CD4-positive, CD25-positive, alpha-beta regulatory T cell (primary cell): ENCODE measurements around the gene DDX28. TPM values are rescaled to one million over a fixed set of nuclear protein-coding genes. Genes with fewer than 3 reads are reported as not detected.
"Not testable (repeated sequence)": the region's sequence is repeated elsewhere in the genome, so short reads cannot be mapped to it uniquely, and the experiment has no call there.

Experiments used
- ATAC-seq, 2 donors: fragments of 150-1000 bp; cut with Tn5 transposase; one replicate each; pipeline ENCODE4 v1.10.0; 2021; ENCODE audit warnings: low read depth in 2 of 2, moderate number of reproducible peaks in 2 of 2, moderate library complexity in 1 of 2
- DNase-seq, 3 donors: peaks; one replicate each; pipeline versions ENCODE4 v3.0.0 to v3.0.0-alpha.2; 2012 to 2022; ENCODE audit warnings: mixed read lengths in 1 of 3
- H3K27ac ChIP-seq: one replicate; pipeline ENCODE4 v1.7.0; 2013; ENCODE audit warnings: mild to moderate bottlenecking, low read length; ENCODE audit not compliant: insufficient read depth, poor library complexity, severe bottlenecking
- H3K27me3 ChIP-seq: one replicate; pipeline ENCODE4 v1.7.0; 2013; ENCODE audit warnings: low read length; ENCODE audit not compliant: control insufficient read depth, insufficient read depth
- H3K36me3 ChIP-seq: one replicate; pipeline ENCODE4 v1.7.0; 2013; ENCODE audit warnings: mild to moderate bottlenecking, low read length, moderate library complexity; ENCODE audit not compliant: control insufficient read depth, insufficient read depth
- H3K4me1 ChIP-seq: 2 replicates; pipeline ENCODE4 v1.7.0; 2013; ENCODE audit warnings: mild to moderate bottlenecking, low read length; ENCODE audit not compliant: insufficient read depth, control insufficient read depth, poor library complexity, severe bottlenecking
- H3K4me3 ChIP-seq: one replicate; pipeline ENCODE4 v1.7.0; 2013; ENCODE audit warnings: low read depth, mild to moderate bottlenecking, low read length, moderate library complexity
- H3K9me3 ChIP-seq, 2 experiments: 1 replicate in 1 of 2; 2 replicates in 1 of 2; pipeline ENCODE4 v1.7.0; 2013; ENCODE audit warnings: low read length in 2 of 2, mild to moderate bottlenecking in 1 of 2, moderate library complexity in 1 of 2; ENCODE audit not compliant: control insufficient read depth in 2 of 2
- H3K27ac Mint-ChIP-seq, 3 donors: one replicate each; pipeline ENCODE4 v1.8.0; 2020 to 2022; ENCODE audit warnings: mild to moderate bottlenecking in 3 of 3, mixed read lengths in 3 of 3, moderate library complexity in 2 of 3
- H3K27me3 Mint-ChIP-seq: one replicate; pipeline ENCODE4 v1.8.0; 2022; ENCODE audit warnings: mild to moderate bottlenecking, mixed read lengths
- H3K36me3 Mint-ChIP-seq: one replicate; pipeline ENCODE4 v1.8.0; 2020; ENCODE audit warnings: mixed read lengths
- H3K4me1 Mint-ChIP-seq, 4 donors: one replicate each; pipeline ENCODE4 v1.8.0; 2020 to 2022; ENCODE audit warnings: mixed read lengths in 4 of 4, mild to moderate bottlenecking in 1 of 4
- H3K4me3 Mint-ChIP-seq, 4 donors: one replicate each; pipeline ENCODE4 v1.8.0; 2020 to 2022; ENCODE audit warnings: mild to moderate bottlenecking in 4 of 4, mixed read lengths in 4 of 4, moderate library complexity in 3 of 4
- H3K9me3 Mint-ChIP-seq, 7 donors: one replicate each; pipeline ENCODE4 v1.8.0; 2020 to 2022; ENCODE audit warnings: mixed read lengths in 7 of 7, mild to moderate bottlenecking in 3 of 7, moderate library complexity in 2 of 7
- polyA plus RNA-seq, 4 donors: library from polyadenylated mRNA; unstranded; fragments of 300-500 nt; fragmentation: Illumina TruSeq; gene quantifications; one replicate each; pipeline ENCODE4 v1.2.3, GENCODE V29; 2021
- total RNA-seq: library from RNA; stranded (reverse); gene quantifications from one replicate; pipeline ENCODE4 v1.2.3, GENCODE V29; 2022

DDX28 gene
- total and polyA plus RNA-seq, 5 donors from 2014 or later = 14.9 to 68.2 (median 60.7) TPM

DNA sequence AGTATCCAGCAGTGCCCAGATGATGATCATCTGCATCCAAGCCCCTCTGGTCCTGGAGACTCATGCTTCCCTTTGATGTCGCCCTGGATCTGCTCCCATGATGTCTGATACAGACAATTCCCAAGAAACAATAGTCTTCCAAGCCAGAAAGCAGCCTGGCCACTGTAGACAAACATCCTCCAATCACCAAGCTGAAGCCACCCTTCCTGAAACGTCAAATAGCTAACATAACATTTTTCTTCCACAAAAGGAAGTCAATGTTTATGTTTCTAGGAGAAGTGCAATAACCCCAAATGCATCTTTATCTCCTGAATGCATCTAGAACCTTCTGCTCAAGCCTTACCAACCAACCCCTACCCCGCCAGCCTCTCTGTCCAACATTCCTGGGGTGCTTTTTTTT is 22.6 kb downstream of the DDX28 start:
- H3K4me1 ChIP-seq = peaks cover 80% of the 10 kb centered on the region
- Mint-ChIP-seq H3K9me3 (no peaks in the 10 kb centered on the region), H3K27me3 (no peaks in the 10 kb centered on the region), H3K4me1 (peaks cover 16 to 80% (median 45%) of the 10 kb centered on the region in 4 donors), H3K4me3 (peak overlapping the region; percentile 83 to 96 (median 89)), H3K36me3 (peaks cover 11% of the 10 kb centered on the region), H3K27ac (peak overlapping the region; percentile 92 to 96 (median 95))
- H3K27me3 ChIP-seq = no peaks in the 10 kb centered on the region
- H3K4me3 ChIP-seq = peak overlapping the region; percentile 82
- ATAC-seq (no peak), DNase-seq (peak in 1 of 3 donors; percentile 21)
- no peaks in the 10 kb centered on the region for H3K36me3 ChIP-seq
- H3K9me3 ChIP-seq = no peaks in the 10 kb centered on the region
- peak overlapping the region; percentile 73 for H3K27ac ChIP-seq

DNA sequence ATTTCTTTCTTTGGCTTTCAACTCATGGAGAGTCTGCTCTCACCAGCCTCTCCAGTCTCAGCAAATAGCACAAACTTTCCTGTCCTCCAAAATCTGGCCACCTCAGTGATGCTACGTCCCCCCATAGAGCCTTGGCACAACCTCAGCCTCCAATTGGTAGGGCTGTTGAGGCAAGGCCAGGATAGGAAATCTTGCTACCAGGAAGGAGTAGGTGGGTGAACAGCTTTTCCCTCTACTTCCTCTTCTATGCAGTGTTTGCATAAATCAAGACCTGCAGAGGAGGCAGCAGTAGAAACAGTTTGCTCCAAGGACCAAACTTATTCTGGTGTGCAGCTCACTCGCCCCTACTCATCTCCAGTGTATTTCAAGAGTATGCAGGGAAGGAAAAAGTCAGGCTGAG is 23.0 kb downstream of the DDX28 start:
- Mint-ChIP-seq H3K4me1 (peaks cover 16 to 79% (median 46%) of the 10 kb centered on the region in 4 donors), H3K4me3 (peak overlapping the region; percentile 80 to 96 (median 89)), H3K27me3 (no peaks in the 10 kb centered on the region), H3K9me3 (no peaks in the 10 kb centered on the region), H3K36me3 (peaks cover 15% of the 10 kb centered on the region), H3K27ac (peak overlapping the region; percentile 92 to 96 (median 95))
- Histone ChIP-seq H3K27me3 (no peaks in the 10 kb centered on the region), H3K9me3 (no peaks in the 10 kb centered on the region), H3K4me1 (peaks cover 80% of the 10 kb centered on the region), H3K36me3 (no peaks in the 10 kb centered on the region), H3K4me3 (peak overlapping the region; percentile 82), H3K27ac (peak overlapping the region; percentile 73)
- ATAC-seq (no peak), DNase-seq (peak in 1 of 3 donors; percentile 36)

- ATAC-seq = peak; percentile 96 to 97
- peak within 1 kb of the TSS; percentile 82 for H3K4me3 ChIP-seq
- peak within 1 kb of the TSS; percentile 80 to 96 (median 89) for H3K4me3 Mint-ChIP-seq
- H3K36me3 Mint-ChIP-seq = peaks cover 15% of the 10 kb centered on the region
- not testable (repeated sequence) for H3K9me3 Mint-ChIP-seq, H3K27me3 ChIP-seq, H3K9me3 ChIP-seq, H3K27me3 Mint-ChIP-seq, H3K36me3 ChIP-seq
- peak within 1 kb of the TSS; percentile 73 for H3K27ac ChIP-seq
- DNase-seq = peak; percentile 12 to 85 (median 67)
- H3K4me1 ChIP-seq = peaks cover 74% of the 10 kb centered on the region
- H3K27ac Mint-ChIP-seq = peak within 1 kb of the TSS; percentile 92 to 96 (median 95)
- peaks cover 16 to 79% (median 48%) of the 10 kb centered on the region in 4 donors for H3K4me1 Mint-ChIP-seq
Observed at GRCh38 chr16:67998779-67999688, 24.0 kb downstream of the DDX28 start, which contains the start of gene DPEP2. TSS of gene DPEP2 (minus strand) at chr16:67999484. CDS start at chr16:67993212, 6,272 bp downstream.

GRCh38 chr16:67998231-67998778 is 24.7 kb downstream of the DDX28 start:
- H3K4me3 Mint-ChIP-seq = peak overlapping the region in 3 of 4 donors; percentile 87 to 96 (median 91)
- not testable (repeated sequence) for H3K27me3 Mint-ChIP-seq, H3K27me3 ChIP-seq, H3K9me3 ChIP-seq, DNase-seq, H3K36me3 ChIP-seq, H3K9me3 Mint-ChIP-seq, ATAC-seq
- H3K27ac Mint-ChIP-seq = peak overlapping the region; percentile 92 to 96 (median 95)
- Histone ChIP-seq H3K4me3 (peak overlapping the region; percentile 21), H3K27ac (peak overlapping the region; percentile 33), H3K4me1 (peaks cover 77% of the 10 kb centered on the region)
- peaks cover 15% of the 10 kb centered on the region for H3K36me3 Mint-ChIP-seq
- peaks cover 16 to 81% (median 49%) of the 10 kb centered on the region in 4 donors for H3K4me1 Mint-ChIP-seq

DNA sequence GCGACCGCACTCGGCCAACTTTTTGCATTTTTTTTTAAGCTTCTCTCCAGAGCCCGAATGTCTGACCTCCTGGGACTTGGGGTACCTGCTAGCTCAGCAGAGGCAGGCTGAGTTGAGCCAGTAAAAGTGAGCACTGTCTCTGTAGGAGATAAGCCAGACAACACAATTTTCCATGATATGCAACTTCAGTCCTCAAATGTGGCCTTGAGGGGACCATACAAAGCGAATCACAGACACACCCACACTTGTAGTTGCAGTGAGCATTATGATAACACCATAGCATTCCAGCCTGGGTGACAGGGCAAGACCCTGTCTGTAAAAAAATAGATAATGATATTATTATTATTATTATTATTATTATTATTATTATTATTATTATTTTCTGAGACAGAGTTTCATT is 26.4 kb downstream of the DDX28 start:
- no peak overlapping the region for H3K27ac ChIP-seq

GRCh38 chr16:67995423-67995822 is 27.6 kb downstream of the DDX28 start:
- Mint-ChIP-seq H3K36me3 (peaks cover 13% of the 10 kb centered on the region), H3K9me3 (no peaks in the 10 kb centered on the region), H3K27ac (peak overlapping the region; percentile 85 to 93 (median 86)), H3K4me1 (peaks cover 14 to 67% (median 40%) of the 10 kb centered on the region in 4 donors), H3K4me3 (peak overlapping the region in 3 of 4 donors; percentile 50 to 71 (median 58)), H3K27me3 (no peaks in the 10 kb centered on the region)
- Histone ChIP-seq H3K4me3 (no peak overlapping the region), H3K9me3 (no peaks in the 10 kb centered on the region), H3K36me3 (no peaks in the 10 kb centered on the region), H3K27me3 (no peaks in the 10 kb centered on the region), H3K4me1 (peaks cover 59% of the 10 kb centered on the region), H3K27ac (peak overlapping the region; percentile 23)
- no peak for ATAC-seq
- no peak for DNase-seq

More for the DNA sequence above, 26.4 kb downstream of the DDX28 start:
- Mint-ChIP-seq H3K27me3 (no peaks in the 10 kb centered on the region), H3K9me3 (no peaks in the 10 kb centered on the region), H3K4me3 (peak overlapping the region in 2 of 4 donors; percentile 35 to 50), H3K4me1 (peaks cover 16 to 79% (median 43%) of the 10 kb centered on the region in 4 donors), H3K27ac (peak overlapping the region in 2 of 3 donors; percentile 83 to 86), H3K36me3 (peaks cover 13% of the 10 kb centered on the region)
- Histone ChIP-seq H3K27me3 (no peaks in the 10 kb centered on the region), H3K36me3 (no peaks in the 10 kb centered on the region), H3K9me3 (no peaks in the 10 kb centered on the region), H3K4me3 (no peak overlapping the region), H3K4me1 (peaks cover 71% of the 10 kb centered on the region)
- DNase-seq = no peak
- ATAC-seq = no peak

DNA sequence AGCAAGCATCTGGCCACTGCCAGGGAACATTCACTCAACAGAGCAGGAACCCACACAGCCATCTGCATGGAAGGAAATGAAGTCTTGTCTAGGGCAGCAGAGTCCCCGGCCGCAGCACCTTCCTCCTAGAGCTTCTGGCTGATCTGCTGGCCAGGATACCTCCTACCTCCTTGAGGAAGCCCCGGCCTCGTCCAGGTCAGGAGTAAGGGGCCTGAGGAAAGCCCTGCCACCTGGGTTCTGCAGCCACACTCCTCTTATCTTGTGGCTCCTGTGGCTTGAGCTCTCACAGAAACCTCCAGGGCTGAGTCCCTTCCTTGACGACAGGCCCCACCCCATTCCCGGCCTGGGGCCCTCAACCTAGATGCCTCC is 29.0 kb downstream of the DDX28 start:
- Mint-ChIP-seq H3K36me3 (peaks cover 16% of the 10 kb centered on the region), H3K27ac (peak overlapping the region; percentile 97 to 100 (median 98)), H3K4me3 (peak overlapping the region; percentile 71 to 91 (median 86)), H3K4me1 (peaks cover 2 to 57% (median 28%) of the 10 kb centered on the region in 4 donors)
- not testable (repeated sequence) for H3K27me3 ChIP-seq, H3K9me3 Mint-ChIP-seq, H3K27me3 Mint-ChIP-seq, DNase-seq, H3K9me3 ChIP-seq, H3K36me3 ChIP-seq, H3K4me3 ChIP-seq, ATAC-seq
- Histone ChIP-seq H3K27ac (peak overlapping the region; percentile 85), H3K4me1 (peaks cover 45% of the 10 kb centered on the region)
